ENCODE data around the gene KCNK3. TPM values are rescaled to one million over a fixed set of nuclear protein-coding genes. Genes with fewer than 3 reads are reported as not detected.

Gene KCNK3
- total and polyA plus RNA-seq, 2 donors (not counting 1 experiment from before 2014, with no cell fraction given): not detected

DNA sequence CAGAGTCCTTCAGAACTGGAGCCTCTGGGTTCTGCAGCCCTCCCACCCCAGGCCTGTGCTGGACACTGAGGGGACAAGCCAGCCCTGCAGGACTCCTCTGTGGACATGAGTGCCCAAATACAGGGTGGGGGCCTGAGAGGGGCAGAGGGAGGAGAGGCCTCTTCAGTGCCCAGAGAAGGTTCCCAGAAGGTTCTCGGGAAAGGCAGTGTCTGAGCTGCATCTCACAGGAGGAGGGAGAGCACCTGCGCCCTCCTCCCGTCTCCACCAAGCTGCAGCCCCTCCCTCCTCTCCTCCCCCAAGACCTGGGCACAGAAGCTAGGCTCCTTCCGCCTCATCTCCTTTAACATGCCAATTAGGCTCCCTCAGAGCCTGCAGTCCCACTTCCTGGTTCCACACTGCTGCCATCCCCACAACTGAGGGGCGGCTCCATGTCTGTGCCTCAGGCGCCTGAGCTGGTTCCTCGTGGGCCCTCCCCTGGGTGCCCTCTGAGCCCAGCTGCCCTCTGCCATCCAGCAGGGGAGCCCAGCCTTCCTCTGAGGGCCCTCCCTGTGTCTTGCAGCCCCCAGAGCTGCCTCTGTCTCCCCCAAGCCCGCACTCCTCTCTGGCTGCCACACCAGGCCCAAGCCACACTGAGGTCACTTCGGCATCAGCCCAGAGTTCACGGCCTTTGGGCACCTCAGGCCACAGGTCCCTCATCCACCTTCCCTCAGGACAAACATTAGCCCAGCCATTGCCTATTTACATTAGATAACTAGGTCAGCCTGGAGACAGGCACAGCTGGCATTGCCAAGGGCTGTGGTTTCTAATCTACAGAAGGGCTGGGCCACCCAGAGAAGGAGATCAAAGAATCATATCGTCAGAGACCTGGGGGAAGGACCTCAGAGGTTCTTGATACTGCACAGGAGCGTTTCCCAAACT lies 28.9 kb downstream of the KCNK3 start:
- ATAC-seq (ENCODE audit: low read depth) (no peak), DNase-seq (no peak)
- no peak overlapping the region for H3K27ac Mint-ChIP-seq
- no peaks in the 10 kb centered on the region for H4K20me1 ChIP-seq (ENCODE audit: control insufficient read depth, insufficient read depth, low read length, poor library complexity, severe bottlenecking)
- H2AFZ ChIP-seq (ENCODE audit: insufficient read depth, low read depth, low read length, poor library complexity, severe bottlenecking): no peak overlapping the region
- H3K9me3 ChIP-seq (ENCODE audit: control extremely low read depth in 1 of 3, control insufficient read depth in 2 of 3, insufficient read depth in 1 of 3, low read length in 2 of 3): no peaks in the 10 kb centered on the region
- H3K4me3 Mint-ChIP-seq: no peak overlapping the region
- H3K4me3 ChIP-seq (ENCODE audit: control extremely low read depth in 1 of 5, extremely low read depth in 1 of 5, insufficient read depth in 1 of 5, low read depth in 2 of 5, low read length in 4 of 5): no peak overlapping the region
- H3K9ac ChIP-seq (ENCODE audit: low read length): no peak overlapping the region
- H3K4me2 ChIP-seq (replicated peaks; ENCODE audit: low read depth, low read length, poor library complexity, severe bottlenecking): no peak overlapping the region
- no peaks in the 10 kb centered on the region for H3K4me1 ChIP-seq (ENCODE audit: control insufficient read depth in 2 of 2, insufficient read depth in 2 of 2, low read length in 2 of 2)
- no peaks in the 10 kb centered on the region for H3K9me3 Mint-ChIP-seq (ENCODE audit: insufficient read depth)
- intact Hi-C loops (cut with micrococcal nuclease): no loop called here
- no peaks in the 10 kb centered on the region for H3K4me1 Mint-ChIP-seq
- TF ChIP-seq, protein P1, sequence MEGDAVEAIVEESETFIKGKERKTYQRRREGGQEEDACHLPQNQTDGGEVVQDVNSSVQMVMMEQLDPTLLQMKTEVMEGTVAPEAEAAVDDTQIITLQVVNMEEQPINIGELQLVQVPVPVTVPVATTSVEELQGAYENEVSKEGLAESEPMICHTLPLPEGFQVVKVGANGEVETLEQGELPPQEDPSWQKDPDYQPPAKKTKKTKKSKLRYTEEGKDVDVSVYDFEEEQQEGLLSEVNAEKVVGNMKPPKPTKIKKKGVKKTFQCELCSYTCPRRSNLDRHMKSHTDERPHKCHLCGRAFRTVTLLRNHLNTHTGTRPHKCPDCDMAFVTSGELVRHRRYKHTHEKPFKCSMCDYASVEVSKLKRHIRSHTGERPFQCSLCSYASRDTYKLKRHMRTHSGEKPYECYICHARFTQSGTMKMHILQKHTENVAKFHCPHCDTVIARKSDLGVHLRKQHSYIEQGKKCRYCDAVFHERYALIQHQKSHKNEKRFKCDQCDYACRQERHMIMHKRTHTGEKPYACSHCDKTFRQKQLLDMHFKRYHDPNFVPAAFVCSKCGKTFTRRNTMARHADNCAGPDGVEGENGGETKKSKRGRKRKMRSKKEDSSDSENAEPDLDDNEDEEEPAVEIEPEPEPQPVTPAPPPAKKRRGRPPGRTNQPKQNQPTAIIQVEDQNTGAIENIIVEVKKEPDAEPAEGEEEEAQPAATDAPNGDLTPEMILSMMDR (IDR thresholded peaks at IDR 0.05): no peak
- no peak for TF ChIP-seq EZH2 (IDR thresholded peaks at IDR 0.05; ENCODE audit: borderline replicate concordance, insufficient read depth, low read depth, low read length, poor library complexity, severe bottlenecking)
- H3K79me2 ChIP-seq (ENCODE audit: control insufficient read depth, insufficient read depth, low read length): no peaks in the 10 kb centered on the region
- H3K27me3 ChIP-seq (replicated peaks in 1 of 4; ENCODE audit: control extremely low read depth in 1 of 4, control insufficient read depth in 3 of 4, insufficient read depth in 4 of 4, low read length in 3 of 4): peaks cover 0 to 4% (median 0%) of the 10 kb centered on the region in 4 experiments
- 75% methylated on average over 11 of the region's 12 CpGs for WGBS (ENCODE audit: insufficient coverage)
- no peak overlapping the region for H3K27ac ChIP-seq (ENCODE audit: low read length in 2 of 2)
- H3K36me3 ChIP-seq (replicated peaks in 1 of 2; ENCODE audit: control extremely low read depth in 1 of 2, control insufficient read depth in 1 of 2, extremely low read depth in 1 of 2, insufficient read depth in 2 of 2, low read length in 1 of 2): no peaks in the 10 kb centered on the region
- ChIA-PET POLR2A (no interaction called here), CTCF (interaction anchor here (0.6 to 1.2 kb wide), 2 partner anchors 25 to 573 kb away, joined by 3 to 4 read pairs; no protein-coding TSS in a partner anchor)
- H3K27me3 Mint-ChIP-seq: peaks cover 6% of the 10 kb centered on the region

DNA sequence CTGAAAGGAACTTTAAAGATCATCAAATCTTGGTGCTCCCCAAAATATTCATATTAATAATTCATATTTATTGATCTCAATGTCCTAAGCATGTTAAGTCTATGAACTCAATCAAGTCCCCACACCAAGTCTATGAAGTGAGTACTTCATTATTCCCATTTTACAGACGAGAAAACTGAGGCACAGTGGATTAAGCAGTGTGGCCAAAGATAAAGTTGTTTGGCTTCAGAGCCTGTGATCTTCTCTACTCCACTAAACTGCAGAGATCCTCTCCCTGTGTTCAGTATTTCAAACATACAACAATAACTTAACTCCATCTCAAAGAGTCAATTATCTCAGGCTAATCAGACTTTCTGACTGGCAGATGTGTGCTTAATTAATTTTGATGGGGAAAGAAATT lies 29.8 kb downstream of the KCNK3 start:
- DNase-seq: no peak

More for the DNA sequence above, 29.8 kb downstream of the KCNK3 start:
- no peak overlapping the region for H2AFZ ChIP-seq (ENCODE audit: insufficient read depth, low read depth, low read length, poor library complexity, severe bottlenecking)
- no peak overlapping the region for H3K27ac Mint-ChIP-seq
- H3K9me3 ChIP-seq (ENCODE audit: control extremely low read depth in 1 of 3, control insufficient read depth in 2 of 3, insufficient read depth in 1 of 3, low read length in 2 of 3): no peaks in the 10 kb centered on the region
- no peak for ATAC-seq (ENCODE audit: low read depth)
- no peaks in the 10 kb centered on the region for H3K4me1 ChIP-seq (ENCODE audit: control insufficient read depth in 2 of 2, insufficient read depth in 2 of 2, low read length in 2 of 2)
- no peak overlapping the region for H3K4me3 ChIP-seq (ENCODE audit: control extremely low read depth in 1 of 5, extremely low read depth in 1 of 5, insufficient read depth in 1 of 5, low read depth in 2 of 5, low read length in 4 of 5)
- no peak overlapping the region for H3K4me2 ChIP-seq (replicated peaks; ENCODE audit: low read depth, low read length, poor library complexity, severe bottlenecking)
- no peaks in the 10 kb centered on the region for H3K9me3 Mint-ChIP-seq (ENCODE audit: insufficient read depth)
- H3K79me2 ChIP-seq (ENCODE audit: control insufficient read depth, insufficient read depth, low read length): no peaks in the 10 kb centered on the region
- 80% methylated on average over 1 of the region's 1 CpG for WGBS (ENCODE audit: insufficient coverage)
- no peaks in the 10 kb centered on the region for H3K4me1 Mint-ChIP-seq
- H3K27me3 ChIP-seq (replicated peaks in 1 of 4; ENCODE audit: control extremely low read depth in 1 of 4, control insufficient read depth in 3 of 4, insufficient read depth in 4 of 4, low read length in 3 of 4): peaks cover 0 to 4% (median 0%) of the 10 kb centered on the region in 4 experiments
- intact Hi-C loops (cut with micrococcal nuclease): no loop called here
- ChIA-PET POLR2A (no interaction called here), CTCF (no interaction called here)
- H3K27me3 Mint-ChIP-seq: peaks cover 9% of the 10 kb centered on the region
- no peak for TF ChIP-seq EZH2 (IDR thresholded peaks at IDR 0.05; ENCODE audit: borderline replicate concordance, insufficient read depth, low read depth, low read length, poor library complexity, severe bottlenecking)
- TF ChIP-seq, protein P1 (IDR thresholded peaks at IDR 0.05): no peak
- no peak overlapping the region for H3K9ac ChIP-seq (ENCODE audit: low read length)
- no peak overlapping the region for H3K4me3 Mint-ChIP-seq
- no peaks in the 10 kb centered on the region for H3K36me3 ChIP-seq (replicated peaks in 1 of 2; ENCODE audit: control extremely low read depth in 1 of 2, control insufficient read depth in 1 of 2, extremely low read depth in 1 of 2, insufficient read depth in 2 of 2, low read length in 1 of 2)
- no peak overlapping the region for H3K27ac ChIP-seq (ENCODE audit: low read length in 2 of 2)
- no peaks in the 10 kb centered on the region for H4K20me1 ChIP-seq (ENCODE audit: control insufficient read depth, insufficient read depth, low read length, poor library complexity, severe bottlenecking)

All from B cell (primary cell).